Measurements from ENCODE around the gene PARVB.

PARVB gene

GRCh38 chr22:44194569-44194968 lies 170.5 kb downstream of the PARVB start:
- DNase-seq (ENCODE audit: low read depth in 1 of 2, low spot score in 1 of 2) = no peak

DNA sequence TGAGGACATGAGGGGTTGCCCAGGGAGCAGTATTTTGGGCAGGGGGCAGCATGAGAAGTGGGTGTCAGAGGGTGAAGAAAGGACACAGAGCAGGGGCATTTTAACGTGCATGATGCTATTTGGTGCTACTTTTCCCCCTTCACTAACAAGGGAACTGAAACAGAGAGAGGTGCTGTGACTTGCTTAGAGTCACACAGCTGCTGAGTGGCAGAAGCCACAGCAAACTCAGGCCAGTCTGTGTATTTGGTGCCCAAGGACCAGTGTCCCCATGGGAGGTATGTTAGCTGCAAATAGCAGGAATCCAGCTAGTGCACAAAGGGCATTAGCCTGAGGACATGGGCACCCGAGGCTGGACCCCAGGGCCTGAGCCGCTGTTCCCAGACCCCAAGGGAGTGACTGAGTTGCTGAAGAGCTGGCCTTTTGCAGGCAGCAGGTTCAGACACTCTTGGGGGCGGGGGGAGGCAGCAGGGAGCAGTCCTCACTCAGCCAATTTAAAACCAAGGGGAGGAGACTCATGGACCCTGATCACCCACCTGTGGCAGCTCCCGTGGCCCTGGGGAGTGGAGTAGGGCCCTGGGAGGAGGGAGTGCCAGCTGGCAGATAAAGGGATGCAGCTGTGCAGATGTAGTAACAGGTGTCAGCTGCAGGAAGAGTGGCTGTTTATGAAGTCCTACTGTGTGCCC lies 171.2 kb downstream of the PARVB start:
- DNase-seq (ENCODE audit: low read depth in 1 of 2, low spot score in 1 of 2) = no peak

DNA sequence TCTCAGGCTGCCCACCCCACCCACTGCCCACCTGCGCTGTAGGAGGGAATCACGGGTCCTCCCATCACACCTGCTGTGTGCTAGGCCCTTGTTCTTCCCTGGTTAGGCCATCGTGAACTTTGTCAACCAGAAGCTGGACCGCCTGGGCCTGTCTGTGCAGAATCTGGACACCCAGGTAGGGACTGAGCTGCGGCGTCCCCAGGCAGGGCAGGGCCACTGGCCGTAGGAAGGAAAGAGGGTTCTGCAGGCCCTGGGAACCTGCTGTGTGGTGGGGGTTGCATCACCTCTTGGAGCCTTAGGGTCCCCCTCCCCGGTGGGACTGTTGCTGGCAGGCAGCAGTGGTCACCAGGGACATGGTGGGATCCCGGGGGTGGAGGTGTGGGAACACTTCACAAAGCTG lies 172.1 kb downstream of the PARVB start:
- DNase-seq (ENCODE audit: low read depth in 1 of 2, low spot score in 1 of 2) = no peak

- DNase-seq (ENCODE audit: low read depth in 1 of 2, low spot score in 1 of 2) = no peak
Measured at GRCh38 chr22:44196731-44197131, 172.6 kb downstream of the PARVB start.

DNA sequence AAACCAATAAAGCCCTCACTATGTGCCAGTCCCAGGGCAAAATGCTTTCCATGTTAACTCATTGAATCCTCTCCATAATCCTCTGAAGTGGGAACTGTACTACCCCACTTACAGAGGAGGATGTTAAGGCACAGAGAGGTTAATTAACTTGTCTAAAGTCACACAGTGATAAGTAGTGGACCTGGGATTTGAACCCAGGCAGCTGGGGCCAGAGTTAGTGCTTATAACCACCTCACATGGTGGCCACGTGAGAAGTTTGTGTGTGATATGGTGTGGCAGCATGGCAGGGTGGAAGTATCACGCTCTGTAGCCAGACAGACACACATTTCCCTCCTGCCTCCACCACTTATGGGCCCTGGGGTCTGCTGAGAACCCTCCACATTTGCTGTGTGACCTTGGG lies 173.2 kb downstream of the PARVB start:
- DNase-seq (ENCODE audit: low read depth in 1 of 2, low spot score in 1 of 2) = no peak

GRCh38 chr22:44199164-44199563 lies 175.1 kb downstream of the PARVB start:
- DNase-seq (ENCODE audit: low read depth in 1 of 2, low spot score in 1 of 2) = no peak

DNA sequence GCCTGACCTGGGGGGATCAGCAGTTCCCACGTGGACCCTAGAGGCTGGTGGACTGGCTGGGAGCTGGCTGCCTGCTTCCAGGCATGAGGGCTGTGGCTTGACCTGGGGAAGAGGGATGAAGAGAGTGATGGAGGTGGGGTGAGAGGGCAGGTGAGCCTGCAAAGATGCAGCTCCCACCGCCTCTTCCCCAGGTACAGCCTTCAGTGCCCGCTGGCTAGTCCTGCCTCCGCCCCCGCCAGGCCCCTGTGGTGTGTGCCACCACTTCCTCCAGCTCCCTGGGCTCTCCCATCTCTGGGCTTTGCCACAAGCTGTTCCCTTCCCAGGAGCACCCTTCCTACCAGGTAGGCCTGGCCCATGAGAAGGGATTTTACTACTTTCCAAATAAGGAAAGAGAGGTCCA lies 175.8 kb downstream of the PARVB start:
- DNase-seq (ENCODE audit: low read depth in 1 of 2, low spot score in 1 of 2) = no peak

DNA sequence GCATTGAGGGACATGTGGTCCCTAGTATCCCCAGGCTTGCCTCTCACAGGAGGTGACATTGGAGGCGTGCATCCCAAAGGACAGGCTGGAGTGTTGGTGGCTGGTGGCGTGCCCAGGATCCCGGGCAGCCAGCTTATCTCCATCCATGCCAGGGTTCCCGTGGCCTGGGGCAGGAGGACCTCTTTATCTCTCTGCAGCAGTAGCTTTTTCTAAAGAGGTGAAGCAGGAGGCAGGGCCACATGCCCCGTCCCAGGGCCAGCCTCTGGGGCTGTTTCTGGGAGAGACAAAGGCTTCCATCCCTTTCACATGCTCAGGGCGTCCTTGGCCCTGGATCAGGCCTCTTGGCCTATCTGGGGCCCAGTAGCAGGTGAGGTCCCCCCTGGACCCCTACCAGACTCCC lies 176.3 kb downstream of the PARVB start:
- DNase-seq (ENCODE audit: low read depth in 1 of 2, low spot score in 1 of 2) = no peak

DNA sequence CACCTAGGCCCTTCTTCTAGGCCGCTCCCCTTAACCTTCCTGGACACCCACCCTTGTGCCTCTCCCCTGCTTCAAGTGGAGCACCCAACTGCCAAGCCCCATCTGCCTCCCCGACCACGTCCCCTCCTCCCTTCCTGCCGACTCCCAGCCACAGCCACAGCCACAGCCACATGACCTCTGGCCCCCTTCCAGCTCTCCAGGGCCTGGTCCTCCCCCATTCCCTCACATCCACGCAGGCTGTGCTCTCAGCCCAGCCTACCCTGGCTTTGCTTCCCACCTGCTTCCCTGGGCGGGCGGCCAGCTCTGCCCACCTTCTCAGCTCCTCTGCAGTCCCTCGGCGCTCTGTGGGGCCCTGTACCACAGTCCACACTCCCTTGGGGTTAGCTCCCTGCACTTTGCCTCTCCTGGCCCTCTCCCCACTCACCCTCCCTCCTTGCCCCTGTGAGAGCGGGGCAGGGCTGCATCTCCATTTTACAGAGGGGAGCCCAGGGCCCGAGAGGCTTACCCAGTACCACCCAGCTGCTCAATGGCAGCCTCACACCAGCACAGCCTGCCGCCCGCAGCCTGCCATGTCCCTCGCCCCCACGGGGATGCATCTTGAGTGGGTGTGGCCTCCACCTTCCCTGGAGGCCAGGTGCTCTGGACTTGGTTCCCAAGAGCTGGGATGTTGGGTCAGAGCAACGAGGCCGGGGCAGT lies 176.9 kb downstream of the PARVB start:
- DNase-seq (ENCODE audit: low read depth in 1 of 2, low spot score in 1 of 2) = no peak

GRCh38 chr22:44201665-44202064 lies 177.6 kb downstream of the PARVB start:
- no peak for DNase-seq (ENCODE audit: low read depth in 1 of 2, low spot score in 1 of 2)

DNA sequence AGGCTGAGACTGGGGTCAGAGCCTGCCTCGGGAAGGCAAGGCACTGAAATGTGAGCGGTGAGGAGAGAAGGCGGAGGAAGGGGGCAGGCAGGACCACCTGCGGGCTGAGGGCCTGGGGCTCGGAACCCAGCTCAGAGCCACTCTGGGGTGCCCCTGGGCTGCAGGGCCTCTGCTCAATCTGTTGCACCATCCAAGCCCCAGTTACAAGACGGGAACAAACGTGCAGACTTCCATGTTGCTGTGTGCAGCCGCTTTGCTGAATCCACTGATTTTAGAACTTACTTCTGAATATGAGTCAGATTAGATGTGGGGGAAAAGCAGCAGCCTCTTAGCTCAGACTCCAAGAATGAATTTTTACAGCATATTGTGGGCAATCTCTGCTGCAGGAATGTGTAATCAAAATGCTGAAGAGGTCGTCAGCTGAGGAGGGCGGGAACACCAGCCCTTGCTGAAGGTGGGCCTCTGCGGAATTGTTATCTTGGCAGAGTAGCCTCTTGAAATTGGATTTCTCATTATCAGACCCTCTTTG lies 178.2 kb downstream of the PARVB start:
- DNase-seq (ENCODE audit: low read depth in 1 of 2, low spot score in 1 of 2) = no peak

- DNase-seq (ENCODE audit: low read depth in 1 of 2, low spot score in 1 of 2) = no peak
Measured at GRCh38 chr22:44203203-44203602, 179.1 kb downstream of the PARVB start.

DNA sequence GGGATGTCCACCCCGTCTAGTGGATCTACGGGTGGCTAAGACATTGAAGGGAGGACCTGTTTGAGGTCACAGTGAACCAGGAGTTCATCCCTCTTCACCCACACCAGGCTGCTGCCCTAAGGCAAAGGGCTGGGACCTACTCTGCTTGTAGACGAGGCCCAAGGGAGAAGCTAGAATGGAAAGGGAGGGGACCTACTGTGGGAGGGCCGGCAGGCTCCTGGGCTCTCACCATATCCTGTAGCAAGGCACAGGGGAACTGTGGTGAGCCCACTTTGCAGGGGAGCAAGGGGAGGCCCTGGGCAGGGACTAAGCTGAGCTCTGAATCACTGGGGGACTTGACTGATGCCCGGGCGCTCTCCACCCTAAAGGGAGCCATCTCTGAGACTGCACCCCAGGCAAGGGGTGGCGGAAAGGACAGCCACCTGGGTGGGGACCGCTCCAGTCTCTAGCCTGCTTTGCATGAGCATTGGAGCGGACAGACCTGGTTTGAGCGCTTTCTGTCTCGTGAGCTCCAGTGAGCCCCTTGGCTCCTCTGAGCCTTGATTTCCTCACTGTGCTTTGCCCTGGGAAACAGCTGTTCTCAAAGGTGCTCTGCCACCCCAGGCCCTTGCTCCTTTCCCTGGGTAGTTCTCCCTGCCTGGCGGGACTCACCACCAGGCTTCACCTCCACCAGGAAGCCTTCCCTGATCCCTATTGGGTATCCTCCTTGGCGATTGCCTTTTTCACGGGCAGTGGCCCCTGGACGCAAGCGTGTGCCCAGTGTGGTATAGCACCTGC lies 180.8 kb downstream of the PARVB start:
- no peak for DNase-seq (ENCODE audit: low read depth in 1 of 2, low spot score in 1 of 2)

- no peak for DNase-seq (ENCODE audit: low read depth in 1 of 2, low spot score in 1 of 2)
Measured at GRCh38 chr22:44205516-44206329, 181.6 kb downstream of the PARVB start.

DNA sequence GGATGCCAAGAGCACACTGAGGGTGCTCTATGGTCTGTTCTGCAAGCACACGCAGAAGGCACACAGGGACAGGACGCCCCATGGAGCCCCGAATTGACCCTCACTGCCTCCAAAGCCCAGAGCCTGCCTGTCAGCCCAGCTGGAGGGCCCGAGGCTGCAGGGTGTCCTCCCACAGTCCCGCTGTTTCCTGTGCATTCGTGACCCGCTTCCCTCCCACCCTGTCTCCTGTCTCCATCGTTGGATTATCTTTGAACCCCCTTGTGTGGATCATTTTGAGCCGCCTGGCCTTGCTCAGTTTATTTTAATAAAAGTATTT lies 182.2 kb downstream of the PARVB start:
- no peak for DNase-seq (ENCODE audit: low read depth in 1 of 2, low spot score in 1 of 2)

GRCh38 chr22:44206696-44207095 lies 182.6 kb downstream of the PARVB start:
- DNase-seq (ENCODE audit: low read depth in 1 of 2, low spot score in 1 of 2) = no peak

DNA sequence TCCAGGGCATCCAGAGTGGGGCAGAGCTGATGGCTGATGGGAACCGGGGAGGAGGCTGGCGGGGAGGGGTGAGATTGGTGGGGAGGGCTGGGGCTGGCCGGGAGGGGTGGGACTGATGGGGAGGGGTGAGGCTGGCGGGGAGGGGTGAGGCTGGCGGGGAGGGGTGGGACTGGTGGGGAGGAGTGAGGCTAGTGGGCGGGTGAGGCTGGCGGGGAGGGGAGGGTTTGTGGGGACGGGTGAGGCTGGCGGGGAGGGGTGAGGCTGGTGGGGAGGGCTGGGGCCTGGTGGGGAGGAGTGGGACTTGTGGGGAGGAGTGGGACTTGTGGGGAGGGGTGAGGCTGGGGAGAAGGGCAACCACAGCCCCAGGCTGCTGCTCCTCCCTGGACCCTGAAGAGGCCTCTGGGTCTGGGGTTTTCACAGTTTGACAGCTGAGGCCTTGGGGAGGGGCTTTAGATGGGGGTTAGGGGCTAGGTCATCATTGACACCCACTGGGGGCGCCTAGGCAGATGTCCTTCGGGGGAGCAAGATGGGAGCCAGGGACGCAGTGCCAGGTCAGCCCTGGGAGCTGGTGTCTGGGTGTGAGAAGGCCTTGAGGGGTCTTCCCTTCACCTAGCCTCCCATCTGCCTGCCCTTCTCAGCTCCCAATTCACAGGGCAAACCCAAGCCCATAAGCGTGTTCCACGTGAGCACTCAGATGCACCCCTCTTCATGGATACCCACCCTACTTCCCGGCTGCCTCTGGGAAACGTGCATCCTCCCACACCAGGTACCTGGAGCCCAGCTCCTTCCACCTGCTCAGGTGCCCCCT lies 183.3 kb downstream of the PARVB start:
- no peak for DNase-seq (ENCODE audit: low read depth in 1 of 2, low spot score in 1 of 2)

DNA sequence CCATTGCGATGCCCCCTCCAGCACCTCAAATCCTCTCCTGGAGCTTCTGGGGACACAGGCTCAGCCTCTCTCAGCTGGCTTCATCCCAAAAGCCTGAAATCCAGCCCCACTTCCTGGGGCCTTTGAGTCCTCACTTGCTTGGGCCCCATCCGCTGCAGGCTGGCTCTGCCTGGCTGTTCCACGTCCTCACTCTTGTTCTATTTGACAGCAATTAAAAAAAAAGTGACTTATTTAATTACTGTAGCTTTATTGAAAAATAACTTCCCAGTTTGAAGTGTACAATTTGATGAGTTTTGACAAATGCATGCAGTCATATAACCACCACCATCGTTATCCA lies 183.8 kb downstream of the PARVB start:
- no peak for DNase-seq (ENCODE audit: low read depth in 1 of 2, low spot score in 1 of 2)

GRCh38 chr22:44209343-44209742 lies 185.2 kb downstream of the PARVB start:
- no peak for DNase-seq (ENCODE audit: low read depth in 1 of 2, low spot score in 1 of 2)

DNA sequence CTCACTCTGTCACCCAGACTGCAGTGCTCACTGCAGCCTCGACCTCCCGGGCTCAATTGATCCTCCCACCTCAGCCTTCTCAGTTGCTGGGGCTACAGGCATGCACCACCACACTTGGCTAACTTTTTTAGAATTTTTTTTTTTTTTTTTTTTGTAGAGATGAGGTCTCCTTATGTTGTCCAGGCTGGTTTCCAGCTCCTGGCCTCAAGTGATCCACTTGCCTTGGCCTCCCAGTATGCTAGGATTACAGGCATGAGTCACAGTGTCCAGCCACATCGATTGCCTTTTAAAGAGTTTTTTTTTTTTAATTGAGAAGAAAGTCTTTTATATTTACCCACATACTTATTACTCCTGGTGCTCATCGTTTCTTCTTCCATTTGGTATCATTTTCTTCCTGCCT lies 186.6 kb downstream of the PARVB start:
- DNase-seq (ENCODE audit: low read depth in 1 of 2, low spot score in 1 of 2) = no peak
